K562 (cell line): ENCODE measurements around the gene FBXO48. TPM values are rescaled to one million over a fixed set of nuclear protein-coding genes. Genes with fewer than 3 reads are reported as not detected.

Source experiments
- EGR1 ChIP-seq: fragments of 450-650 bp; conservative IDR thresholded peaks from 2 replicates; pipeline ENCODE4 v1.6.1; 2017; ENCODE audit warnings: mild to moderate bottlenecking
- EP300 ChIP-seq: IDR thresholded peaks from 2 replicates; pipeline ENCODE4 v1.6.1; 2012; ENCODE audit warnings: low read length, improper control_type of control experiment
- FOXO4 ChIP-seq: fragments of 450-650 bp; formaldehyde crosslinking; IDR thresholded peaks from 2 replicates; pipeline ENCODE4 v1.4.0; 2020; ENCODE audit warnings: mild to moderate bottlenecking, moderate library complexity
- KDM1A ChIP-seq, 2 experiments: fragments of 450-650 bp; IDR thresholded peaks; 2 replicates each; pipeline ENCODE4 v1.6.1; 2016; ENCODE audit warnings: mild to moderate bottlenecking in 2 of 2
- NCOR1 ChIP-seq: fragments of 450-650 bp; IDR thresholded peaks from 2 replicates; pipeline ENCODE4 v1.6.1; 2016; ENCODE audit warnings: mild to moderate bottlenecking, moderate library complexity
- PHF8 ChIP-seq: fragments of 200-600 bp; sonication (generic); IDR thresholded peaks from 2 replicates; pipeline ENCODE4 v1.6.1; 2012; ENCODE audit warnings: mixed run types, mild to moderate bottlenecking, inconsistent platforms, low read length, moderate library complexity, borderline replicate concordance
- TAF9B ChIP-seq: fragments of 450-650 bp; IDR thresholded peaks from 2 replicates; pipeline ENCODE4 v1.6.1; 2018; ENCODE audit warnings: mild to moderate bottlenecking; ENCODE audit not compliant: partially characterized antibody
- YBX1 ChIP-seq: fragments of 450-650 bp; IDR thresholded peaks from 2 replicates; pipeline ENCODE4 v1.7.1; 2016; ENCODE audit warnings: mild to moderate bottlenecking
- ZKSCAN1 ChIP-seq: fragments of 150-350 bp; IDR thresholded peaks from 2 replicates; pipeline ENCODE4 v1.6.1; 2016; ENCODE audit warnings: low read depth, low read length
- polyA plus RNA-seq, 8 experiments: library from polyadenylated mRNA; depleted of rRNA in 4 of 8; stranded (reverse) in 5 of 8; unstranded in 3 of 8; fragments of >200 nt; fragmentation: Nextera tagmentation in 2 of 8; fragmentation: Illumina TruSeq in 1 of 8; extraction: Ambion mirVana in 2 of 8; extraction: Trizol in 1 of 8; gene quantifications; 2 replicates each; pipeline versions ENCODE4 v1.2.1 to v1.2.3, GENCODE V29; 2011 to 2014; ENCODE audit warnings: inconsistent platforms in 1 of 8, missing spikeins in 1 of 8
- total RNA-seq, 7 experiments: library from RNA; depleted of rRNA in 6 of 7; stranded (reverse); fragments of >200 nt in 6 of 7; fragmentation: Illumina TruSeq in 2 of 7; extraction: Trizol in 2 of 7; gene quantifications; 2 replicates each; pipeline versions ENCODE4 v1.2.1 to v1.2.3, GENCODE V29; 2011 to 2021; ENCODE audit warnings: low replicate concordance in 1 of 7
- TF ChIP-seq, protein P1 (sequence below), 2 experiments: fragments of 450-650 bp; IDR thresholded peaks; 2 replicates each; pipeline ENCODE4 v1.6.1; 2016
- TF ChIP-seq, protein P2 (sequence below), 2 experiments: IDR thresholded peaks; 2 replicates each; pipeline ENCODE4 v1.6.1; 2012; ENCODE audit warnings: improper control_type of control experiment in 2 of 2, low read depth in 2 of 2, low read length in 2 of 2, borderline replicate concordance in 1 of 2
- TF ChIP-seq, protein P3 (sequence below): sonication (generic); formaldehyde crosslinking; IDR thresholded peaks from 2 replicates; pipeline ENCODE4 v1.8.0; 2023; ENCODE audit warnings: mild to moderate bottlenecking, missing genetic modification reagents
- TF ChIP-seq, protein P4 (sequence below): fragments of 250-450 bp; sonication (Bioruptor Pico); IDR thresholded peaks from 2 replicates; pipeline ENCODE4 v1.9.0; 2021; ENCODE audit warnings: mild to moderate bottlenecking, inconsistent platforms
- TF ChIP-seq, protein P5 (sequence below): fragments of 450-650 bp; formaldehyde crosslinking; IDR thresholded peaks from 2 replicates; pipeline ENCODE4 v1.4.0; 2020; ENCODE audit warnings: mild to moderate bottlenecking

The FBXO48 gene
- total and polyA plus RNA-seq, 9 of the 15 experiments (the other 6 are each of a cell fraction or from before 2014, with no cell fraction given): 0.36 to 1.8 (median 0.73) TPM

DNA sequence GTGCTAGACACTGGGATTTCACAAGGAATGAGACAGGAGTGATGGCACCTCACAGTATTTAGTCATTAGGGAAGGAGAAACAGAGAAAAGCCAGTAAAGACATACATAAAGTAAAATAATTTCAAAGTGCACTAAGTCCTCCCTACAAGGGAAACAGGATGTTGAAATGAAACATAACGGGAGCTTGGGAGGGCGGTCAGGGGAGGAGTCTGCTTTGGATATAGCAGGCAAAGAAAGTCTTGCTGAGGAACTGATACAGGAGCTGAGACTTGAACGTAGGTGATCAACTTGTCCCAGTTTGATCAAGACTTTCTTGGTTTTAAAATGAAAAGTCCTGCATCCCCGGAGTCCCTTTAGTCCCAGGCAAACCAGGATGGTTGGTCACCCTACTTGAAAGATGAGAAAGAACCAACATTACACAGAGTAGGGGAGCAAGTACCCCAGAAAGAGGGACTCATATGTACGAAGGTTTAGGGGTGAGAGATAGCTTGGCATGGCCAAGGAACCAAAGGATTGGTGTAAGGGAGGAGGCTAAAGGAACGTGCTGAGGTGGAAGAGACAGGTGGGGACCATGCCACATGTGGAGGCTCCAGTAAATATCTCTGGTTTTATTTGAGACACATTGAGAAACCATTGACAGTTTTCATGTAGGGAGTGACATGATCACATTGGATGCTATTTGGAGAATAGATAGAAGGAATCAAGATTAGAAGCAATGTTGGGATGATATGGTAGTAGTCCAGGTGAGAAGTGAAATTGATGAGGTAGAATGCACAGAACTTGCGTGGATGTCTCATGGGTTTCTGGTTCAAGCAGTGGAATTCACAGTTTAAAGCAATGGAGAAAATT, 28.4 kb downstream of the FBXO48 start (continued):
- TF ChIP-seq EP300 (no peak), KDM1A (IDR thresholded peaks at IDR 0.05) (no peak), EGR1 (no peak), FOXO4 (CRISPR knock-in tag) (peak; percentile 96), PHF8 (no peak), YBX1 (no peak), NCOR1 (0 out of 2 replicates have a peak, but pooled peaks have one; percentile 16), TAF9B (no peak), ZKSCAN1 (no peak)
- TF ChIP-seq, protein P1, sequence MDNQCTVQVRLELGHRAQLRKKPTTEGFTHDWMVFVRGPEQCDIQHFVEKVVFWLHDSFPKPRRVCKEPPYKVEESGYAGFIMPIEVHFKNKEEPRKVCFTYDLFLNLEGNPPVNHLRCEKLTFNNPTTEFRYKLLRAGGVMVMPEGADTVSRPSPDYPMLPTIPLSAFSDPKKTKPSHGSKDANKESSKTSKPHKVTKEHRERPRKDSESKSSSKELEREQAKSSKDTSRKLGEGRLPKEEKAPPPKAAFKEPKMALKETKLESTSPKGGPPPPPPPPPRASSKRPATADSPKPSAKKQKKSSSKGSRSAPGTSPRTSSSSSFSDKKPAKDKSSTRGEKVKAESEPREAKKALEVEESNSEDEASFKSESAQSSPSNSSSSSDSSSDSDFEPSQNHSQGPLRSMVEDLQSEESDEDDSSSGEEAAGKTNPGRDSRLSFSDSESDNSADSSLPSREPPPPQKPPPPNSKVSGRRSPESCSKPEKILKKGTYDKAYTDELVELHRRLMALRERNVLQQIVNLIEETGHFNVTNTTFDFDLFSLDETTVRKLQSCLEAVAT (IDR thresholded peaks at IDR 0.05): no peak
- TF ChIP-seq, protein P2, sequence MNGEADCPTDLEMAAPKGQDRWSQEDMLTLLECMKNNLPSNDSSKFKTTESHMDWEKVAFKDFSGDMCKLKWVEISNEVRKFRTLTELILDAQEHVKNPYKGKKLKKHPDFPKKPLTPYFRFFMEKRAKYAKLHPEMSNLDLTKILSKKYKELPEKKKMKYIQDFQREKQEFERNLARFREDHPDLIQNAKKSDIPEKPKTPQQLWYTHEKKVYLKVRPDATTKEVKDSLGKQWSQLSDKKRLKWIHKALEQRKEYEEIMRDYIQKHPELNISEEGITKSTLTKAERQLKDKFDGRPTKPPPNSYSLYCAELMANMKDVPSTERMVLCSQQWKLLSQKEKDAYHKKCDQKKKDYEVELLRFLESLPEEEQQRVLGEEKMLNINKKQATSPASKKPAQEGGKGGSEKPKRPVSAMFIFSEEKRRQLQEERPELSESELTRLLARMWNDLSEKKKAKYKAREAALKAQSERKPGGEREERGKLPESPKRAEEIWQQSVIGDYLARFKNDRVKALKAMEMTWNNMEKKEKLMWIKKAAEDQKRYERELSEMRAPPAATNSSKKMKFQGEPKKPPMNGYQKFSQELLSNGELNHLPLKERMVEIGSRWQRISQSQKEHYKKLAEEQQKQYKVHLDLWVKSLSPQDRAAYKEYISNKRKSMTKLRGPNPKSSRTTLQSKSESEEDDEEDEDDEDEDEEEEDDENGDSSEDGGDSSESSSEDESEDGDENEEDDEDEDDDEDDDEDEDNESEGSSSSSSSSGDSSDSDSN (IDR thresholded peaks at IDR 0.05; ENCODE audit: borderline replicate concordance in 1 of 2, low read depth in 2 of 2, low read length in 2 of 2): no peak
- TF ChIP-seq, protein P3, sequence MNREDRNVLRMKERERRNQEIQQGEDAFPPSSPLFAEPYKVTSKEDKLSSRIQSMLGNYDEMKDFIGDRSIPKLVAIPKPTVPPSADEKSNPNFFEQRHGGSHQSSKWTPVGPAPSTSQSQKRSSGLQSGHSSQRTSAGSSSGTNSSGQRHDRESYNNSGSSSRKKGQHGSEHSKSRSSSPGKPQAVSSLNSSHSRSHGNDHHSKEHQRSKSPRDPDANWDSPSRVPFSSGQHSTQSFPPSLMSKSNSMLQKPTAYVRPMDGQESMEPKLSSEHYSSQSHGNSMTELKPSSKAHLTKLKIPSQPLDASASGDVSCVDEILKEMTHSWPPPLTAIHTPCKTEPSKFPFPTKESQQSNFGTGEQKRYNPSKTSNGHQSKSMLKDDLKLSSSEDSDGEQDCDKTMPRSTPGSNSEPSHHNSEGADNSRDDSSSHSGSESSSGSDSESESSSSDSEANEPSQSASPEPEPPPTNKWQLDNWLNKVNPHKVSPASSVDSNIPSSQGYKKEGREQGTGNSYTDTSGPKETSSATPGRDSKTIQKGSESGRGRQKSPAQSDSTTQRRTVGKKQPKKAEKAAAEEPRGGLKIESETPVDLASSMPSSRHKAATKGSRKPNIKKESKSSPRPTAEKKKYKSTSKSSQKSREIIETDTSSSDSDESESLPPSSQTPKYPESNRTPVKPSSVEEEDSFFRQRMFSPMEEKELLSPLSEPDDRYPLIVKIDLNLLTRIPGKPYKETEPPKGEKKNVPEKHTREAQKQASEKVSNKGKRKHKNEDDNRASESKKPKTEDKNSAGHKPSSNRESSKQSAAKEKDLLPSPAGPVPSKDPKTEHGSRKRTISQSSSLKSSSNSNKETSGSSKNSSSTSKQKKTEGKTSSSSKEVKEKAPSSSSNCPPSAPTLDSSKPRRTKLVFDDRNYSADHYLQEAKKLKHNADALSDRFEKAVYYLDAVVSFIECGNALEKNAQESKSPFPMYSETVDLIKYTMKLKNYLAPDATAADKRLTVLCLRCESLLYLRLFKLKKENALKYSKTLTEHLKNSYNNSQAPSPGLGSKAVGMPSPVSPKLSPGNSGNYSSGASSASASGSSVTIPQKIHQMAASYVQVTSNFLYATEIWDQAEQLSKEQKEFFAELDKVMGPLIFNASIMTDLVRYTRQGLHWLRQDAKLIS: no peak
- TF ChIP-seq, protein P4, sequence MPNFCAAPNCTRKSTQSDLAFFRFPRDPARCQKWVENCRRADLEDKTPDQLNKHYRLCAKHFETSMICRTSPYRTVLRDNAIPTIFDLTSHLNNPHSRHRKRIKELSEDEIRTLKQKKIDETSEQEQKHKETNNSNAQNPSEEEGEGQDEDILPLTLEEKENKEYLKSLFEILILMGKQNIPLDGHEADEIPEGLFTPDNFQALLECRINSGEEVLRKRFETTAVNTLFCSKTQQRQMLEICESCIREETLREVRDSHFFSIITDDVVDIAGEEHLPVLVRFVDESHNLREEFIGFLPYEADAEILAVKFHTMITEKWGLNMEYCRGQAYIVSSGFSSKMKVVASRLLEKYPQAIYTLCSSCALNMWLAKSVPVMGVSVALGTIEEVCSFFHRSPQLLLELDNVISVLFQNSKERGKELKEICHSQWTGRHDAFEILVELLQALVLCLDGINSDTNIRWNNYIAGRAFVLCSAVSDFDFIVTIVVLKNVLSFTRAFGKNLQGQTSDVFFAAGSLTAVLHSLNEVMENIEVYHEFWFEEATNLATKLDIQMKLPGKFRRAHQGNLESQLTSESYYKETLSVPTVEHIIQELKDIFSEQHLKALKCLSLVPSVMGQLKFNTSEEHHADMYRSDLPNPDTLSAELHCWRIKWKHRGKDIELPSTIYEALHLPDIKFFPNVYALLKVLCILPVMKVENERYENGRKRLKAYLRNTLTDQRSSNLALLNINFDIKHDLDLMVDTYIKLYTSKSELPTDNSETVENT (CRISPR knock-in tag): peak; percentile 83
- TF ChIP-seq, protein P5, sequence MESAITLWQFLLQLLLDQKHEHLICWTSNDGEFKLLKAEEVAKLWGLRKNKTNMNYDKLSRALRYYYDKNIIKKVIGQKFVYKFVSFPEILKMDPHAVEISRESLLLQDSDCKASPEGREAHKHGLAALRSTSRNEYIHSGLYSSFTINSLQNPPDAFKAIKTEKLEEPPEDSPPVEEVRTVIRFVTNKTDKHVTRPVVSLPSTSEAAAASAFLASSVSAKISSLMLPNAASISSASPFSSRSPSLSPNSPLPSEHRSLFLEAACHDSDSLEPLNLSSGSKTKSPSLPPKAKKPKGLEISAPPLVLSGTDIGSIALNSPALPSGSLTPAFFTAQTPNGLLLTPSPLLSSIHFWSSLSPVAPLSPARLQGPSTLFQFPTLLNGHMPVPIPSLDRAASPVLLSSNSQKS (CRISPR knock-in tag): peak; percentile 96
